NT2/D1 (cell line): ENCODE measurements around the gene SATB2.

Experiments
- SUZ12 ChIP-seq: IDR thresholded peaks from 2 replicates; pipeline ENCODE4 v1.6.1; 2011; ENCODE audit not compliant: insufficient read length, insufficient read depth; ENCODE audit errors: extremely low read depth
- YY1 ChIP-seq: IDR thresholded peaks from 2 replicates; pipeline ENCODE4 v1.6.1; 2011; ENCODE audit not compliant: insufficient read length, insufficient read depth
- ZNF274 ChIP-seq: IDR thresholded peaks from 2 replicates; pipeline ENCODE4 v1.6.1; 2011; ENCODE audit warnings: mild to moderate bottlenecking, low read depth, low read length

DNA sequence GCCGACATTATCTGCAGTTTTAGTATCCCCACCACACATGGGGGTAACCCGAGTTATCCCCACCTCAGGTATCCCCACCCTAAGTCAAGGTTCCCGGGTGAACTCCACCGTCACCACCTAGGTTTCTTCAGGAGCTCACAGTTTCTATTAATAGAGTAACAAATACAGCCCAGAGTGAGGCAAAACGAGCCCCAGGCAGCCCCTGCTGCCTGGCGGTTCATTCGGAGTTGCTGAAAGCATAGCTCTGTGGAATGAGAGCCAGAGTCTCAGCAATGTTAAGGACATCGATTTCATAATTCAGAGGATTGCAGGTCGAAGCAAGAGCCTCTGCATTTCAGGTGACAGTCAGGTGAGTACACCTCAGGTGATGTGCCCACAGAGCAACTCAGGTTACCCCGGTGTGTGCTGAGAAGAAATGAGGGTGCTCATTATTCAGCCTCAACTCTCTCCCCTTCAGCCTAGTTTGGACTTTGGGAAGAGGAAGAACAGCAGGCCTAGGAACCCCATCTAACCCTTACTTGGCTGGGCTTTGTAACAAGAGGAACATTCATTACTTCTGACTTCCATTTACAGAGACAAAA lies 10.7 kb downstream of the SATB2 start:
- TF ChIP-seq ZNF274 (no peak), YY1 (no peak), SUZ12 (no peak)
